ENCODE results near the gene FMO2. TPM values are rescaled to one million over a fixed set of nuclear protein-coding genes. Genes with fewer than 3 reads are reported as not detected.

FMO2 gene
- total and polyA plus RNA-seq, 10 of the 15 experiments (the other 5 are each of a cell fraction or from before 2014, with no cell fraction given) = not detected

- TF ChIP-seq CUX1 (IDR thresholded peaks at IDR 0.05; ENCODE audit: insufficient replicate concordance, low read depth, low read length) (no peak), RAD21 (IDR thresholded peaks at IDR 0.05; ENCODE audit: insufficient read depth, low read depth, low read length) (no peak), EGR1 (IDR thresholded peaks at IDR 0.05; ENCODE audit: borderline replicate concordance in 1 of 2, low read depth in 2 of 2, low read length in 2 of 2) (no peak), E2F4 (IDR thresholded peaks at IDR 0.05; ENCODE audit: low read depth, low read length) (no peak), HSF1 (IDR thresholded peaks at IDR 0.05; ENCODE audit: low read depth, low read length) (no peak), STAT3 (IDR thresholded peaks at IDR 0.05; ENCODE audit: low read depth, low read length) (no peak), ETV6 (conservative IDR thresholded peaks at IDR 0.05 in 1 of 2, IDR thresholded peaks at IDR 0.05 in 1 of 2; ENCODE audit: borderline replicate concordance in 1 of 2, low read depth in 1 of 2) (no peak)
These were observed 21.3 kb downstream of the FMO2 start (continued) for GRCh38 chr1:171206204-171206977.

Measured in GM12878 (cell line).